ENCODE measurements around the gene UROD. TPM values are rescaled to one million over a fixed set of nuclear protein-coding genes. Genes with fewer than 3 reads are reported as not detected.
"Not testable (repeated sequence)": the region's sequence is repeated elsewhere in the genome, so short reads cannot be mapped to it uniquely, and the experiment has no call there.

The UROD gene
- total RNA-seq, 4 donors from 2014 or later, result 42.6 to 68.8 (median 61.7) TPM

- H3K4me3 ChIP-seq, result no peak overlapping the region
These were observed 39.1 kb downstream of the UROD start for GRCh38 chr1:45051005-45051772.

GRCh38 chr1:45057542-45057941 is 45.5 kb downstream of the UROD start:
- Histone ChIP-seq H3K9me3 (no peaks in the 10 kb centered on the region), H3K27ac (no peak overlapping the region), H3K4me1 (no peaks in the 10 kb centered on the region), H3K36me3 (no peaks in the 10 kb centered on the region), H3K4me3 (no peak overlapping the region), H3K27me3 (no peaks in the 10 kb centered on the region)
- DNase-seq, result no peak
- TF ChIP-seq POLR2A (IDR thresholded peaks at IDR 0.05) (no peak), CTCF (IDR thresholded peaks at IDR 0.05 in 4 of 5, conservative IDR thresholded peaks at IDR 0.05 in 1 of 5) (no peak)
- ATAC-seq, result no peak
- intact Hi-C loops (cut with DNase I; ENCODE audit: low total_unique reads), result no loop called here
- in situ Hi-C loops (cut with MboI; ENCODE audit: low sequenced_read_pairs in 4 of 4), result no loop called here

More at GRCh38 chr1:45051005-45051772, 39.1 kb downstream of the UROD start:
- Histone ChIP-seq H3K36me3 (no peaks in the 10 kb centered on the region), H3K27ac (no peak overlapping the region), H3K4me1 (peaks cover 0 to 8% of the 10 kb centered on the region in 2 donors), H3K9me3 (no peaks in the 10 kb centered on the region), H3K27me3 (no peaks in the 10 kb centered on the region)
- DNase-seq (no peak), ATAC-seq (no peak)
- TF ChIP-seq CTCF (IDR thresholded peaks at IDR 0.05 in 4 of 5, conservative IDR thresholded peaks at IDR 0.05 in 1 of 5) (no peak), POLR2A (IDR thresholded peaks at IDR 0.05) (no peak)
- intact Hi-C loops (cut with DNase I; ENCODE audit: low total_unique reads) (no loop called here), in situ Hi-C loops (cut with MboI; ENCODE audit: low sequenced_read_pairs in 4 of 4) (no loop called here)

GRCh38 chr1:45059829-45060228 is 47.8 kb downstream of the UROD start:
- DNase-seq (no peak), ATAC-seq (no peak)
- H3K4me1 ChIP-seq, result no peaks in the 10 kb centered on the region
- intact Hi-C loops (cut with DNase I; ENCODE audit: low total_unique reads) (no loop called here), in situ Hi-C loops (cut with MboI; ENCODE audit: low sequenced_read_pairs in 4 of 4) (no loop called here)
- no peaks in the 10 kb centered on the region for H3K9me3 ChIP-seq
- TF ChIP-seq CTCF (IDR thresholded peaks at IDR 0.05 in 4 of 5, conservative IDR thresholded peaks at IDR 0.05 in 1 of 5), result no peak
- TF ChIP-seq POLR2A (IDR thresholded peaks at IDR 0.05), result no peak
- H3K27me3 ChIP-seq, result no peaks in the 10 kb centered on the region
- no peaks in the 10 kb centered on the region for H3K36me3 ChIP-seq
- no peak overlapping the region for H3K4me3 ChIP-seq
- H3K27ac ChIP-seq, result no peak overlapping the region

- H3K27me3 ChIP-seq; ATAC-seq; H3K36me3 ChIP-seq; H3K9me3 ChIP-seq; intact Hi-C loops (cut with DNase I; ENCODE audit: low total_unique reads); in situ Hi-C loops (cut with MboI; ENCODE audit: low sequenced_read_pairs in 4 of 4); H3K4me1 ChIP-seq; H3K27ac ChIP-seq; H3K4me3 ChIP-seq; DNase-seq: not testable (repeated sequence)
These were observed 50.4 kb downstream of the UROD start for GRCh38 chr1:45062463-45062862.

- in situ Hi-C loops (cut with MboI; ENCODE audit: low sequenced_read_pairs in 4 of 4) (no loop called here), intact Hi-C loops (cut with DNase I; ENCODE audit: low total_unique reads) (no loop called here)
- no peaks in the 10 kb centered on the region for H3K27me3 ChIP-seq
- H3K36me3 ChIP-seq, result no peaks in the 10 kb centered on the region
- ATAC-seq (no peak), DNase-seq (no peak)
- H3K27ac ChIP-seq, result no peak overlapping the region
- H3K9me3 ChIP-seq, result no peaks in the 10 kb centered on the region
- H3K4me1 ChIP-seq, result no peaks in the 10 kb centered on the region
- no peak overlapping the region for H3K4me3 ChIP-seq
- TF ChIP-seq CTCF (IDR thresholded peaks at IDR 0.05 in 4 of 5, conservative IDR thresholded peaks at IDR 0.05 in 1 of 5) (no peak), POLR2A (IDR thresholded peaks at IDR 0.05) (no peak)
These were observed 53.0 kb downstream of the UROD start for GRCh38 chr1:45065083-45065482.

Other genes with a start within 250 kb of the UROD start
- gene RPS8, start 236.7 kb upstream of the UROD start, total RNA-seq, result 1,000 to 10,000 TPM; 1,137 to 2,085 (median 1,818) TPM
- under 1 TPM in 1 of 4 donors, not detected in 3; 0.32 TPM for gene BEST4, start 224.1 kb upstream of the UROD start, total RNA-seq
- 1 to 10 TPM; 1.6 to 4.3 (median 3.6) TPM for gene PLK3, start 211.9 kb upstream of the UROD start, total RNA-seq
- gene DYNLT4, start 204.9 kb upstream of the UROD start, total RNA-seq, result not detected
- 1 to 10 TPM in 1 of 4 donors, under 1 TPM in 2, not detected in 1; 0.71 to 1.4 (median 0.91) TPM for gene BTBD19, start 203.7 kb upstream of the UROD start, total RNA-seq
- gene PTCH2, start 169.0 kb upstream of the UROD start, total RNA-seq, result under 1 TPM; 0.10 to 0.56 (median 0.20) TPM
- 10 to 100 TPM; 33.0 to 60.6 (median 54.7) TPM for gene EIF2B3, start 25.7 kb upstream of the UROD start, total RNA-seq
- 10 to 100 TPM; 29.2 to 91.0 (median 47.0) TPM for gene HECTD3, start 930 bp upstream of the UROD start, total RNA-seq
- 1 to 10 TPM in 1 of 4 donors, under 1 TPM in 3; 0.53 to 1.3 (median 0.81) TPM for gene ZSWIM5, start 194.4 kb downstream of the UROD start, total RNA-seq